NCI-H2029 treated with DMSO at 0.1 percent for 48 hours (cell line): Measurements from ENCODE around the gene TSPYL4.

Experiments
- DNase-seq: peaks from one replicate; lab custom pipeline; 2025; lab: John Stamatoyannopoulos, UW

Gene TSPYL4

DNA sequence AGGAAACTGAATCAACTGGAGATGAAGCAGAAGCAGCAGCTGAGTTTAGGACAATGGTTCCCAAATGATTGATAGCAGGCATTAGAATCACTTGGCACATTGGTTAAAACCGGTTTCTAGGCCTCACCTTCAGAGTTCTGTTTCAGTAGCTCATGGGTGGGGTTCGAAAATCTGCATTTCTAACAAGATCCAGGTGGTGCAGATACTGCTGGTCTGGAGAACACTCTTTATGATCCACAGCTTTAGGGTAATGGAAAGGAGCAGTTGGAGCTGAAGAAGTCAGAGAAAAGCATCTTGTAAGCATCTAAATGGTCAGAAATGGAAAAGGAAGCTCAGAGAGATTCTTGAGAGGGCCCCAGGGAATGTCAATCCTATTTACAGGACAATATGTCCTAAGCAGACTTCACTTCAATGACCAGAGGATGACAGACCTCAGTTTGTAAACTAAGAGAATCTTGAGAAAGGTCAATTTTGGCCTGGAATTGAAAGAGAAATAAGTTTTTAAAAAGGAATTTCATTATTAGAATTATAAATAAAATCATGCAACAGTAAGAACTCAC, 17.4 kb upstream of the TSPYL4 start:
- DNase-seq: no peak

DNA sequence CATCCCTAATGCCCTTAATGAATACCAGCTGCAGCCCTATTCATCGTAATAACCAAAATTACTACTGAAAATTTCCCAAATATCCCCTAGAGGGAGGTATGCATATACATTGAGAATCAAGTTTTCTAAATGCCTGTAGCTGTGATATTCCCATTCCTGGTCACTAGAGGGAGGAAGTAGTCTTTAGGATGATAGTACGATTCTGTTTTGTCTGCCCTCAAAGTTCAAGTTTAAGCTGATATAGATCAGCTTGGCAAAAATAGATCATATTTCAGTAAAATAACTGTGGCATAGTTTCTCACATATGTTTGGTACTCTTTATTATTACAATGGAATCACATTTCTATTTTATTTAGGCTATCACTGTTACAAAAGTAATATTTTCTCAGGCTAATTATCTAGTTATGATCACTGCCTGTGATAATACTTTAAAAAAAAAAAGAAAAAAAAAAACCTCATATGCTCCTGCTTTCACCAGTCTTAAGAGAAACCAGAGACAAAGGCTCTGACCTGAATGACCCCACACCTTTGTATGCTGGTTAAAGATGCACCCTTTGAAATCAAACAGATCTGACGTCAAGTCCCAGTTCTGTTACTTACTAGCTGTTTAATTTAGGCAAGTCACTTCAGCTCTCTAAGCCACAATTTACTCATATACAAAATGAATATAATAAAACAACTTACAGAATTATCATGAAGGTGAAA, 14.9 kb upstream of the TSPYL4 start:
- DNase-seq: peak; percentile 100

DNA sequence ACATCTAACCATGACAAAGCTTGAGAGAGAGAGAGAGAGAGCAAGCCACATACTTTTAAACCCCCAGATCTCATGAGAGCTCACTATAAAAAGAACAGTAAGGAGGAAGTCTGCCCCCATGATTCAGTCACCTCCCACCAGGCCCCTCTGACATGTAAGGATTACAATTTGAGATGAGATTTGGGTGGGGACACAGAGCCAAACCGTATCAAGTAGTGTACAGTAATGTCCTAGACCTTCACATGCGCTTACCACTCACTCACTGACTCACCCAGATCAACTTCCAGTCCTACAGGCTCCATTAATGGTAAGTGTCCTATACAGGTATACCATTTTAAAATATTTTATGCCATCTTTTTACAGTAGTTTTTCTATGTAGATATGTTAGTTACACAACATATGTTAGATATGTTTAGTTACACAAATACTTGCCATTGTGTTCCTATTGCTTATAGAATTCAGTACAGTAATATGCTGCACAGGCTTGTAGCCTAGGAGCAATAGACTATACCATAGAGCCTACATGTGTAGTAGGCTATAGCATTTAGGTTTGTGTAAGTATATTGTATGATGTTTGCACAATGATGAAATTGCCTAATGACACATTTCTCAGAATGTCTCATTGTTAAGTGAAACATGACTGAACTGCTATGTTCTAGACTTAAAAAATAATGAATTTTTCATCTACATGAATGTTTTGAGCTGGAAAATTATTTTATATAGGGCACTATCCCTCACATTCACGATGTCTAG, 14.1 kb upstream of the TSPYL4 start:
- no peak for DNase-seq

DNA sequence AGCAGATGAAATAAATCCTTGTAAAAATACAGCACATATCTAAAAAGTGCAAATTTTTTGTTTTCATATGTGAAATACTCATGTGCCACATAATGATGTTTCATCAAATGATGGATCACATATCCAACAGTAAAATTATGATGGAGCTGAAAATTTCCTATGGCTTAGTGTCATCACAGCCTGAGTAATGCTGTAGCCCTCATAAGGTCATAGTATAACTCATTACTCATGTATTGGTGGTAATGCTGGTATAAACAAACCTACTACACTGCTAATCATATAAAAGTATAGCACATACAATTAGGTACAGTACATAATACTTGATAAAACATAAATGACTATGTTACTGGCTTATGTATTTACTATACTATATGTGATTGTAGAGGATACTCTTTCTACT, 12.9 kb upstream of the TSPYL4 start:
- no peak for DNase-seq

DNA sequence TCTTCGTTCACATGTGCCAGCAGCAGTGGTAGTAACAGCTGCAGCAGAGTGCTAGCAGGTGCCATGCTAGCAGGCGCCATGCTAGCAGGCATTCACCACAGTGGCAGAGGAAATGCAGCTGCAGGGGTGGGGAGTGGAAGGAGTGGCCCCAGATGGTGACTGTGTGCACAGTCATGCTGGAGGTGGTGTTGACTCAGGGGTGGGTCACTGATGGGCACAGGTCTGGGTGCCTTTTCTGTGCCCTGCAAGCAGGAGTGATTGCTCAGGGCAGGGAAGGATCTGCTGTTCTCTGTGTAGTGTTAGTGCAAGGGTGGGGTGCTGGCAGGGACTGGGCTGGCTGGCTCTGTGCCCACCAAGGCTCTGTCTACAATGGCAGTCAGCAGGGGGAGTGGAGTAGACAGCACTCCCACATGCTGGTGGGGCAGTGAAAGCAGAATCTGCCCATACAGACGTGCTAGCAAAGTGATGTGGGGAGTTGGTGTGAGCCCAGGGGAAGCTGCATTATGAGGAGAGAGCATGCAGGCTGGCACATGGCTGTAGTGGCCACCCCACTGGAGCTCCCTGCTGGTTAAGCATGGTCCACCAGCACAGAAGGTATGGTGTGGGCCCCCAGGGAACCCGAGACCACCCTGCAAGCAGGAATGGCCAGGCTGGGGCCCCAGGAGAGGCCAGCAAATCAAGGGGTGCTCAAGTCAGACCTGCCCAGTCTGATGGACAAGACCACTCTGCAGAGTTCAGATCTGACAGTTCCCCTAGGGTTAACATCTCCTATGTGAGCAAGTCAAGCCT, 11.4 kb upstream of the TSPYL4 start:
- peak; percentile 81 for DNase-seq

DNA sequence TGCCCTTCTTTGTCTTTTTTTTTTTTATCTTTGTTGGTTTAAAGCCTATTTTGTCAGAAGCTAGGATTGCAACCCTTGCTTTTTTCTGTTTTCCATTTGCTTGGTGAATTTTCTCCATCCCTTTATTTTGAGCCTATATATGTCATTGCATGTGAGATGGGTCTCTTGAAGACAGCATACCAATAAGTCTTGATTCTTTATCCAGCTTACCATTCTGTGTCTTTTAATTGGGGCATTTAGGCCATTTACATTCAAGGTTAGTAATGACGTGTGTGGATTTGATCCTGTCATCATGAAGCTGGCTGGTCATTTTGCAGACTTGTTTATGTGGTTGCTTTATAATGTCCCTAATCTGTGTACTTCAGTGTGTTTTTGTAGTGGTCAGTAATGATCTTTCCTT, 9.5 kb upstream of the TSPYL4 start:
- no peak for DNase-seq

DNA sequence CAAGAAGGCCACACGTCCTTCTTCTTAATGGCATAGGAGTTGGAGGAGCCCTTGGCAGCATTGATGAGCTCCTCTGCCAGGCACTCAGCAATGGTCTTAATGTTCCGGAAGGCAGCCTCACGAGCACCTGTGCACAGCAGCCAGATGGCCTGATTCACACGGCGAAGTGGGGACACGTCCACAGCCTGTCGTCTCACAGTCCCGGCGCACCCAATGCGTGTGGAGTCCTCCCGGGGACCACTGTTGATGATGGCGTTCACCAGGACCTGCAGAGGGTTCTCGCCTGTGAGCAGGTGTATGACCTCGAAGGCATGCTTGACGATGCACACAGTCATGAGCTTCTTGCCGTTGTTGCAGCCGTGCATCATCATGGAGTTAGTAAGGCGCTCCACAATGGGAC, 4.6 kb upstream of the TSPYL4 start:
- DNase-seq: no peak

DNA sequence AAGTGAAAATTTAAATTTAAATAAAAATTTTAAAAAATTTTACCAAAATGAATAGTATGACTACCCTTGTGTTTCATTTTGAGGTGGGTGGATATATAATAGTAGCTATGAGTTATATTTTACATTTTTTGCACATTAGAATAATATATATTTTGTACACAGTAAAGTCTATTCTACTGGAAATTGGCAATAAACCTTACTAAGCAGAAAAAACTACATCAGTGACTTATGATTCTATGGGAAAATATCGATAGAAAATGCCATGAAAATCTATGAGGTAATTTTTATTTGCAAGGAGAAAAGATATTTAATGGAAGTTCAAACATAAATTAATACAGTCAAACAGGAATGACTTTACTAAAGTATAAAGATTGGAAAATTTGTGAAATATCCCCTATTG, 2.8 kb upstream of the TSPYL4 start:
- DNase-seq: no peak

DNA sequence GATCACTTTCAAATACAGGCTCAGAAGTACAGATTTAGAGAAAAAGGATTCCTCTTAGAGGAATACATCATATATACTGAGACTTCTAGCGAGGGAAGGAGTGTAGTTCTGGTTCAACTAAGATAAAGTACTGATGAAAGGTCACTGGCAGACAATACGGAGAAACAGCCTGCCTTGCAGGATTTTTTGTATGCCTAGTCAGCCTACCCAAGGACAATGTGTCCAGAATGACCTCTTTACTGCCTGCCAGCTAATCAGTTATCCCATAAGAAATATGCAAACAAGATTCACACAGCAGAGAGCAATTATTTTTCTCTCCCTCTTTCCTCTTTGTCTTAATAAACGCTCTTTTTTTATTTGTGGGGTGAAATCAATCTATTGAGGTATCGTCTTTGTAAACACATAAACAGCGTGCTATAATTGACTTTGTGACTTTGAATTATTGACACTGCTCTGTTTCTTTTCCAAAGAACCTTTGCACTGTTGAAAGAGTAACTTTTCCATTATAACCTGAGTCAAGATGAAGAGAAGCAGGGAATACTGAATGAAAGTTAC, 1.4 kb upstream of the TSPYL4 start:
- DNase-seq: no peak

DNA sequence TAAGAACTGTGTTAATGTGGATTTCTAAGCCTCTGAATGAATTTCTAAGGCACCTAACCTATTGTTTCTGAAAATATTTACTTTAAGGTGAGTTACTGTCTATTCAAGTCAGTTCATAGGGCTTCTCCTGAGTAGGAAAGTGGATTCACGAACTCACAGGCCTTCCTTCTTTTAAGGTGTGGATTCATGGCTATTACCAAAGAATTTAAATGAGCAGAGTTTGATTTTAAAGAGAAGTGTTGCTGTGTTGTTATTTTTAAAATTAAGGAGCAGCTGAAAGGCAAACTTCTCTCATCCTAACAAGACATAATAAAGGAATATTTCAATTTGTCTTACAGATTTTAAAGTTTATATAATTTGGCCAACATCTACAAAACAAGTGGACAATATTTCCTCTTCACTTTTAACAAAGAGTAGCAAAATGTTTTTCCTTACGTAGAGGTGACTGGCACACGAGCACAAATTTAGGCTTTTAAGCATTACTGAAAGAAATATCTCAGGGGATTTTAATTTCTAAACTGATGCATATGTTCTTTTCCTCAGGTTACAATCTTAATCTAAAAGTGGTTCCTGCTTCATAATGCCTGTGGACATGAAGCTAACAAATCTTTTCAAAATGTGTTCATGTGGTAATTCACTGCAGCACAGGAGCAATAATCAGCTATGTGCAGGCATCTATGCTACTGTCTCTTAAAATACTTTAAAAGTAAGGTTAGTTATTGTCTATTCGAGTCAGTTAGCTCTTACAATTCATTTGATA, 602 bp upstream of the TSPYL4 start:
- peak; percentile 98 for DNase-seq

DNA sequence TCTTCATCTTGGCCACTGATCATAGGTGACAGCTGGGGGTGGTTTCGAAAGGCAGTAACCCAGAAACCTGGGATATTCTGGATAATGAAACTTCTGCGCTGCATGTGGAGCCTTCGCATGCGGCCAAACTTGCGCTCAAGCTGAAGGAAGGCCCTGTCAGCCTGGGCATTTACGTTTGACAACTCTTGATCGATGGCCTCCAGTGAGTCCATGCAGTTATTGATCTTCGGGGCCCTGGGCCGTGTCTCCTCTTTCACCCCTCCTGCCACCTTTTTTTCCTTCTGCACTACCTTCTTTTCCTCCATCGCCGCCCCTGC, 729 bp downstream of the TSPYL4 start:
- DNase-seq: no peak

DNA sequence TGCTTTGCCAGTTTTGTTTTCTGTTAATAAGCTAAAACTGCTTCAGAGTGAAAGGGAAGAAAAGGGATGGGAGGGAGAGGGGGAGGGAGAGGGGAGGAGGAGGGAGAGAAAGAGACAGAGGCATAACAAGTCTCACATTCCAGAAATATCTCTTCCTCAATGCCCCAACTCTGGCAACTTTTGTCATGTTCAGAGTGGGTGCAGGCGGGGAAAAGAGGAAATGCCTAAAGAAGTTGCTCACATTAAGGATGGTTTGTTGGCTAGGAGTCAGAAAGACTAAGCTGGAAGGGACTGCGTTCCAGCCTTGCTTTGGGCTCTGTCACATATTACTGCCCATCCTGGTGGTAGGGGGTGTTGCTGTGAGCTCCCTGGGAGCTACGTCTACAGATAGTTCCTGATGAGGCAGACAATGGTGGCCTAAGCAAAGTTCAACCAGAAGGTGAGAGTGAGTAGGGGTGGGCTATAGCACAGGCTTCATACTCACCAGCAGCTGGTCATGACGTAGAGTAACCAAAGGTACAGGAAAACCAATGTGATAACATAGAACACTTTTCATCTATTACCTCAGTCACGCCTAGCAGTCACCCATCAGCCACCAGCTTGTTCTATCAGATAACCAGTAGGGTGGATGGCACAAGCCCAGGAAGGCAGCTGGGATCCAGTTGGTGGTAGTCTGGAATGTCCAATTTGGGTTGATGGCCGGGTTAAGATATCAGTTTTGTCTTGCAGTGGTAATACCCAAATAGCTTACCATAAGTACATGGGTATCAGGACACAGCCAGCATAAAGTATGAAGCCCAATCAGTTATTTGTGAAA, 2.1 kb downstream of the TSPYL4 start:
- no peak for DNase-seq

DNA sequence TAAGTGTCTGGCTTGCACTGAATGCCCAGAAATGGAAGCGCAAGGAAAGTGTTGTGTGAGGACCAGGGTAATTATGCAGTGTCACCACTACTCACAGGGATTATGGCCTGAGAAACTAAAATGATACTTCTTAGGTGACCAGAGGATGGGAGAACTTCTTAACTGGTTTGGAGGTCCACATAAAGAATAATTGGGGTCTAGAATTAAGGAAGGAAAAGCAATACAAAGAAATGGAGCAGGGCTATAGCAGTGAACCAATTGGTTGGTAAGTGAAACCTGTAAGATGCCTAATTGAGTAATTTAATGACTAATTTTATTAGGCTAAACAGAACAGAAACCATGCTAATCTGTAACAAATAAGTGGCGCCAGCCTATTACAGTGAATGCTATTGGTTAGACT, 5.3 kb downstream of the TSPYL4 start:
- DNase-seq: no peak

DNA sequence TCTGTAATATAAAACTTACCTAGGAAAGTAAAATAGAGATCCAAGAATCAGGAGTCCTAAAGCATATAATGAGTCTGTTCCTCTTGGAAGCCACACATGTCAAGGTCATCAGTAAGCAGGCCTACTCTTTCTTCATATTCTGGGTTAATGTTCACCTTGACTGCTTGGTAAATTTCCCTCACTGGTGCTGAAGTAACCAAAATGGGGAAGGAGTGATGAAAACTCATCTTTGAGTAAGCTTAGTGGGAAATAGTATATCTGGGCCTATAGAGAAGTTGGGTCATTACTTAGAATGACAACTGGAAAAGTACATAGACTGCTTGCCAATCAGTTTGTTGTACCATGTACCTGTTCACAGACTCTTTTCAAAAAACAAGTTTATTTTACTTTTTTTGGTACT, 6.6 kb downstream of the TSPYL4 start:
- no peak for DNase-seq

DNA sequence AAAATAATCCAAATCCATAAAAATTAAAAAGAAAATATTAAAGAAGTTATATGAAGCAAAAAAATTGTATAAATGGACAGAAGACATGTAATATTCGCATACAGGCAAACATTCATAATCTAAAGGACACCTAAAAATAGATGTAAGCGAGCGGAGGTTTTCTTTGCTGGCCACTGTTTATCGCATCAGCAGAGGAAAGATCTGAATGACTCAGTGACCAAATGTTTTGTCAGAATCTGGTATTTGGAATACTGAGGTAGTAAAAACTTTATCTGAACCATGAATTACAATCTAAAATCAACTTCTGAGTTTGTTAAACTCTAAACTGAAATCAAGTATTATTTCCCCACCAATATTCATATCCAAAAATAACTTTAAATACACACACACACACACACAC, 7.8 kb downstream of the TSPYL4 start:
- no peak for DNase-seq

DNA sequence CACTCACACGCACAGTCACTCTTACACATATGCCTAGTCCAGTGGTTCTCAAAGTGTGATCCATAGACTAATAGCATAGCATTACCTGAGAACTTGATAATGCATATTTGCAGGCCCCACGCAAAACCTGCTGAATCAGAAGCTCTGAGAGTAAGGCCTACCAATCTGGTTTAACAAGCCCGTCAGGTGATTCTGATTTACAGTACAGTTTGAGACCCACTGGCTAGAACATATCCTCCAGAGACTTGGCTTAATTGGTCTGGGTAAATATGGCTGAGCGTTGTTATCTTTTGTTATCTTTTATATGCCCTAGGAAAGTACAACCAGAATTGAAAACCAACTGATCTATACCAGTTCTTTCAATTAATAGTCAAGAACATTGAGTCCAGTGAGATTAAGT, 9.6 kb downstream of the TSPYL4 start:
- peak; percentile 74 for DNase-seq

DNA sequence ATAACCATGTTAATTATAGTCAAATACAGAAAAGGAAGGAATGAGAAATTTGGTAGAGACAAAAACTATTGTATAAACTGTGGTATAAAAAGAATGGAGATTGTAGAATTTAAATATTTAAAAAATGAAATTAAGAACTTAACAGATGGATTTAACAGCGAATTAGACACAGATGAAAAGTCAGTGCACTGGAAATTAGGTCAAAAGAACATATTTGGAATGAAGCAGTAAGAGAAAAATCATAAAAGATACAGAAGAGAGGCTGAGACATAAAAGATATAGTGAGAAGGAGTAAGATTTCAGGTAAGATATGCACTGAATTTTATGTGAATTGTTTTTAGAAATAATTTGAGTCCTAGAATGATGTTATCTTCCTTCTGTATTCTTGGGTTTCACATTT, 14.0 kb downstream of the TSPYL4 start:
- no peak for DNase-seq

DNA sequence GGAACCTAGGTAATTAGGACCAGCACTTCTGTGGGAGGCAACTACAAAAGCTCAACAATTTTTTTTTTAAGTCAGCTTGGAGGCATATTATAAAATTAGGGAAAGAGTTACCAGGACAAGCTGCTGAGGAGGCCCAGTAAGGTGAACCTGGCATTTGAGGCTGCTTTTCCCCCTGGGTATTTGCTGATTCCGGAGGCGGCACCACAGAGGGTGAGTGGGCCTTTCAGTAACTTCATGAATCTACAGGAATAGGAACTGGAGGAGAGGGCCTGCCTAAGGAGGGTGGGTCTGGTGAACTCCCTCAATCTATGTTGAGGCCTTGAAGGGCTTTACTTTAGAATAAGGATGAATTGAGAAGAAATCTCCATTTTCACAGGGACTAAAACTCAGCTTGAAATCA, 14.6 kb downstream of the TSPYL4 start:
- DNase-seq: no peak

DNA sequence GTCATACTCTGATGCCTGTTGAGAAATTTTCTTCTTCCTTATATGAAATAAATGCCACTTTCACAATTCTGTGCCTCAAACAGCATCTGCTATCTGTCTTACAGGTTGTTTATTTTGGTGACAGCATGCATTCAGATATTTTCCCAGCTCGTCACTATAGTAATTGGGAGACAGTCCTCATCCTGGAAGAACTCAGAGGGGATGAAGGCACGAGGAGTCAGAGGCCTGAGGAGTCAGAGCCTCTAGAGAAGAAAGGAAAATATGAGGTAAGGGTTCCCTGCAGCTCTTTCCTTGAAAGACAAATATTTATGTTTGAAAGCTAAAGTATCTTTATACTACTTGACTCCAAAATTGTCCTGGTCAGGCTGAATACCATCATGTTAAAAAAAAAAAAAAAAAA, 15.8 kb downstream of the TSPYL4 start:
- no peak for DNase-seq

DNA sequence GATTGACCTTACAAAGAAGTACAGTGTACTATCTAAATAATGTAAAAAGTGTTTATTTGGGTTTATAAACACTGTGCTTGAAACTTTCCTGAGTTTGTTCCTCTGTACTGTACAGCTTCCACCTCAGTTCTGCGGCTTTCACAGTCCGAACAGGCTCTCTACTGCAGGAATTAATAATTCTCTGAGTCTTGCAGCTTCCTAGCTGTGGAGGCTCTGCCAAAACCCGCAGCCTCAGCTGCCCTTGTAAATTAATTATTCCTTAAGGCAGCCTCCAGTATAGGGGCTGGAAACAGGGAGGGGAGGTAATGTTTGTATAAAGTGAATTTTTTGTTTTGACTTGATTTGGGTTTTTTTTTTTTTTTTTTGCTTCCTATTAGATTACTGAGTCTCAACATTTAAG, 19.2 kb downstream of the TSPYL4 start:
- no peak for DNase-seq
